Panc1 (cell line): ENCODE measurements around the gene ETV5. TPM values are rescaled to one million over a fixed set of nuclear protein-coding genes. Genes with fewer than 3 reads are reported as not detected.
A peak's percentile ranks its signal among the peaks of the same experiment; 100 is the strongest.

ENCODE experiments used
- ATAC-seq: fragments of 200-7000 bp; cut with Tn5 transposase; 2 replicates; pipeline ENCODE4 v1.9.1; 2020; ENCODE audit warnings: mild to moderate bottlenecking, moderate library complexity
- BruUV-seq: library from RNA; stranded (reverse); fragments of 400-500 nt; replicated peaks from 2 replicates; lab custom pipeline; 2021; lab: Mats Ljungman, UMichigan
- CTCF ChIA-PET: fragments of 300-600 bp; sonication (Branson Sonifier 250); formaldehyde crosslinking; loops from one replicate; lab custom pipeline; 2022; ENCODE audit warnings: antibody characterized with exemption; lab: Charles Lee
- POLR2A ChIA-PET: fragments of 300-600 bp; sonication (Branson Sonifier 250); formaldehyde crosslinking; loops from one replicate; lab custom pipeline; 2022; ENCODE audit warnings: antibody characterized with exemption; lab: Charles Lee
- DNase-seq: peaks from one replicate; pipeline ENCODE4 v3.0.0-alpha.2; 2010; ENCODE audit warnings: low read depth, low spot score
- H3K27ac ChIP-seq: 2 replicates; pipeline ENCODE4 v1.5.1; 2011; ENCODE audit warnings: mild to moderate bottlenecking, low read length, inconsistent platforms
- H3K27me3 ChIP-seq: fragments of 200-500 bp; sonication (Bioruptor generic); 2 replicates; pipeline ENCODE4 v1.6.0; 2014; ENCODE audit warnings: low read length, inconsistent platforms; ENCODE audit not compliant: control insufficient read depth, insufficient read depth
- H3K36me3 ChIP-seq: fragments of 200-500 bp; sonication (Bioruptor generic); 2 replicates; pipeline ENCODE4 v1.5.1; 2014; ENCODE audit warnings: inconsistent platforms, mild to moderate bottlenecking, low read length, moderate library complexity; ENCODE audit not compliant: control insufficient read depth, insufficient read depth
- H3K4me1 ChIP-seq: 2 replicates; pipeline ENCODE4 v1.5.1; 2011; ENCODE audit warnings: inconsistent platforms, mild to moderate bottlenecking, low read length, moderate library complexity; ENCODE audit not compliant: control insufficient read depth, insufficient read depth
- H3K4me3 ChIP-seq, 2 experiments: 2 replicates each; pipeline ENCODE4 v1.5.1; 2011 to 2012; ENCODE audit warnings: low read depth in 2 of 2, low read length in 2 of 2, mild to moderate bottlenecking in 2 of 2, inconsistent platforms in 1 of 2, moderate library complexity in 1 of 2
- H3K9me3 ChIP-seq: fragments of 200-500 bp; sonication (Bioruptor generic); 2 replicates; pipeline ENCODE4 v1.5.1; 2014; ENCODE audit warnings: low read depth, mild to moderate bottlenecking, inconsistent platforms, low read length, moderate library complexity; ENCODE audit not compliant: control insufficient read depth, insufficient read depth
- POLR2AphosphoS5 ChIP-seq: IDR thresholded peaks from 2 replicates; pipeline ENCODE4 v1.6.1; 2012; ENCODE audit warnings: mild to moderate bottlenecking, low read depth, low read length, moderate library complexity
- REST ChIP-seq, 2 experiments: IDR thresholded peaks; 2 replicates each; pipeline ENCODE4 v1.6.1; 2011 to 2012; ENCODE audit warnings: low read depth in 2 of 2, control low read depth in 1 of 2, low read length in 1 of 2, mild to moderate bottlenecking in 1 of 2, moderate library complexity in 1 of 2; ENCODE audit not compliant: insufficient read depth in 1 of 2
- SIN3A ChIP-seq: IDR thresholded peaks from 2 replicates; pipeline ENCODE4 v1.6.1; 2012; ENCODE audit warnings: low read depth, mild to moderate bottlenecking, low read length, moderate library complexity, borderline replicate concordance; ENCODE audit not compliant: insufficient read depth
- TCF7L2 ChIP-seq: IDR thresholded peaks from 2 replicates; pipeline ENCODE4 v1.6.1; 2011; ENCODE audit warnings: mild to moderate bottlenecking, low read depth, low read length, inconsistent platforms
- in situ Hi-C: cut with HindIII; loops from 2 replicates; pipeline ENCODE4 v1.10.0; 2016; ENCODE audit warnings: low sequenced_read_pairs, low pct_unique_long_range_greater_than_20kb
- intact Hi-C: fragments of 100-400 bp; cut with micrococcal nuclease; formaldehyde crosslinking; loops from one replicate; pipeline ENCODE4 v1.10.0; 2022; ENCODE audit not compliant: unreplicated experiment
- total RNA-seq: library from RNA; stranded (reverse); gene quantifications from one replicate; pipeline ENCODE4 v1.2.1, GENCODE V29; 2021; ENCODE audit not compliant: unreplicated experiment
- TF ChIP-seq, protein P1 (sequence below): fragments of 450-650 bp; IDR thresholded peaks from 2 replicates; pipeline ENCODE4 v1.5.1; 2017; ENCODE audit warnings: mild to moderate bottlenecking

Gene ETV5
- total RNA-seq, 1 experiment from 2014 or later = 79.3 TPM

GRCh38 chr3:186109897-186110803 lies 1.3 kb upstream of the ETV5 start:
- Histone ChIP-seq H3K36me3 (no peaks in the 10 kb centered on the region), H3K27me3 (0 out of 2 replicates have a peak, but pooled peaks cover 2% of the 10 kb centered on the region), H3K27ac (peak overlapping the region; percentile 80), H3K9me3 (no peaks in the 10 kb centered on the region), H3K4me1 (peaks cover 26% of the 10 kb centered on the region), H3K4me3 (peak overlapping the region; percentile 91 to 95)
- ChIA-PET CTCF (interaction anchor here (0.6 kb wide), 1 partner anchor 166 kb away, joined by 10 read pairs; no protein-coding TSS in a partner anchor), POLR2A (interaction anchor here (0.6 kb wide), 1 partner anchor 27 kb away, joined by 4 read pairs; no protein-coding TSS in a partner anchor)
- TF ChIP-seq REST (IDR thresholded peaks at IDR 0.05; ENCODE audit: insufficient read depth in 1 of 2, low read depth in 2 of 2, low read length in 1 of 2) (no peak), SIN3A (no peak), POLR2AphosphoS5 (no peak), TCF7L2 (no peak)
- TF ChIP-seq, protein P1, sequence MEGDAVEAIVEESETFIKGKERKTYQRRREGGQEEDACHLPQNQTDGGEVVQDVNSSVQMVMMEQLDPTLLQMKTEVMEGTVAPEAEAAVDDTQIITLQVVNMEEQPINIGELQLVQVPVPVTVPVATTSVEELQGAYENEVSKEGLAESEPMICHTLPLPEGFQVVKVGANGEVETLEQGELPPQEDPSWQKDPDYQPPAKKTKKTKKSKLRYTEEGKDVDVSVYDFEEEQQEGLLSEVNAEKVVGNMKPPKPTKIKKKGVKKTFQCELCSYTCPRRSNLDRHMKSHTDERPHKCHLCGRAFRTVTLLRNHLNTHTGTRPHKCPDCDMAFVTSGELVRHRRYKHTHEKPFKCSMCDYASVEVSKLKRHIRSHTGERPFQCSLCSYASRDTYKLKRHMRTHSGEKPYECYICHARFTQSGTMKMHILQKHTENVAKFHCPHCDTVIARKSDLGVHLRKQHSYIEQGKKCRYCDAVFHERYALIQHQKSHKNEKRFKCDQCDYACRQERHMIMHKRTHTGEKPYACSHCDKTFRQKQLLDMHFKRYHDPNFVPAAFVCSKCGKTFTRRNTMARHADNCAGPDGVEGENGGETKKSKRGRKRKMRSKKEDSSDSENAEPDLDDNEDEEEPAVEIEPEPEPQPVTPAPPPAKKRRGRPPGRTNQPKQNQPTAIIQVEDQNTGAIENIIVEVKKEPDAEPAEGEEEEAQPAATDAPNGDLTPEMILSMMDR = no peak
- intact Hi-C loops (loop anchor here (5.0 kb wide), 2 partner anchors 128 to 132 kb away; no protein-coding TSS in a partner anchor), in situ Hi-C loops (no loop called here)
- DNase-seq (no peak), ATAC-seq (no peak)
- no TSS peak for BruUV-seq

DNA sequence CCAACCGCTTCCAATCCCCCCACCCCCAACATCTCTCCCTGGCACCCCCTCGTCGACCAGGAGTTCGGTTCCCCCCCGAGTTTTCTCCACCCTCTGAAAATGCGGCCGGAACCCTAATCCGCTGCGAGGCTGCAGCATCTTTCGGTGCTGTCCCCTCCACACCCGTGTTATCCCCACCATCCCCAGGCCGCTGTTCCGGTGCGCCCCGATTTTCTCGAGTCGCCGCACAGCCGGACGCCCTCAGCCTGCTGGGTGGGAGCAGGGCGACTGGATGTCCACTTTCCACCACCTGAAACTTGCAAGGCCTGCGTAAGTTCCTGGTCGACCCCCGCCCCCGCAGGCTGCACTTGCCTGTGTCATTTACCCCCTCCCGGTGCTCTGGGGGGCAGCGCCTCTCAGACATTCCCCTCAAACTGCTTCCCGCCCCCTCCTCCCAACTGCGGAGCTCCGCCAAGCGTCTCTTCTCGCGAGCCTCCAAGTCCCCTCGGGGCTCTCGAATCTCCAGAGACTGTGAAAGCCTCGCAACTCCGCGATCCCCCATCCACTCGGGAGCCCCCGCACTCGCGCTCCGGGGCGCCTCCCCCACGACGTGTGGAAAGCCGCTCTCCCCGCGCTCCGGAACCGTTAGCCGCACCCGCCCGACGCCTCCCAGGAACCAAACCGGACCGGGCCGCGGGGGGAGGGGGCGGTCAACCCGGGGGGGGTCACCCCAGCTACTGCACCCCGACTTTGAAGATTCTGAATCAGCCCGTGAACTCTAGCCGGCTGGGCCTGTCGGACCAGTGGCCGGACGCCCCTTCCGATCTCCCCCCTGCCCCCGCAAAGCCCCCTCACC lies 566 bp downstream of the ETV5 start:
- in situ Hi-C loops = no loop called here
- Histone ChIP-seq H3K27me3 (0 out of 2 replicates have a peak, but pooled peaks cover 2% of the 10 kb centered on the region), H3K9me3 (no peaks in the 10 kb centered on the region), H3K4me1 (peaks cover 36% of the 10 kb centered on the region), H3K4me3 (peak overlapping the region; percentile 76 to 91), H3K27ac (peak overlapping the region; percentile 81), H3K36me3 (no peaks in the 10 kb centered on the region; the same call in 1 of the 2 replicates)
- intact Hi-C loops = loop anchor here (5.0 kb wide), 2 partner anchors 126 to 134 kb away; no protein-coding TSS in a partner anchor
- peak; percentile 56 for ATAC-seq
- no TSS peak for BruUV-seq
- DNase-seq = no peak
- POLR2A ChIA-PET = interaction anchor here (0.5 to 1.2 kb wide), 4 partner anchors 11 to 174 kb away, joined by 3 to 7 read pairs (median 4); no protein-coding TSS in a partner anchor
- CTCF ChIA-PET = interaction anchor here (0.6 to 0.9 kb wide), 4 partner anchors 10 to 165 kb away, joined by 3 to 5 read pairs (median 4); no protein-coding TSS in a partner anchor
- TF ChIP-seq REST (IDR thresholded peaks at IDR 0.05; ENCODE audit: insufficient read depth in 1 of 2, low read depth in 2 of 2, low read length in 1 of 2) (no peak), POLR2AphosphoS5 (no peak), SIN3A (no peak), TCF7L2 (no peak)
- TF ChIP-seq, protein P1 = no peak
